Iris pigment epithelial cell (primary cell): ENCODE measurements around the gene ABCA2.

Experiments used
- DNase-seq: peaks from one replicate; pipeline ENCODE4 v3.0.0-alpha.2; 2011; ENCODE audit warnings: low read depth

The ABCA2 gene

DNA sequence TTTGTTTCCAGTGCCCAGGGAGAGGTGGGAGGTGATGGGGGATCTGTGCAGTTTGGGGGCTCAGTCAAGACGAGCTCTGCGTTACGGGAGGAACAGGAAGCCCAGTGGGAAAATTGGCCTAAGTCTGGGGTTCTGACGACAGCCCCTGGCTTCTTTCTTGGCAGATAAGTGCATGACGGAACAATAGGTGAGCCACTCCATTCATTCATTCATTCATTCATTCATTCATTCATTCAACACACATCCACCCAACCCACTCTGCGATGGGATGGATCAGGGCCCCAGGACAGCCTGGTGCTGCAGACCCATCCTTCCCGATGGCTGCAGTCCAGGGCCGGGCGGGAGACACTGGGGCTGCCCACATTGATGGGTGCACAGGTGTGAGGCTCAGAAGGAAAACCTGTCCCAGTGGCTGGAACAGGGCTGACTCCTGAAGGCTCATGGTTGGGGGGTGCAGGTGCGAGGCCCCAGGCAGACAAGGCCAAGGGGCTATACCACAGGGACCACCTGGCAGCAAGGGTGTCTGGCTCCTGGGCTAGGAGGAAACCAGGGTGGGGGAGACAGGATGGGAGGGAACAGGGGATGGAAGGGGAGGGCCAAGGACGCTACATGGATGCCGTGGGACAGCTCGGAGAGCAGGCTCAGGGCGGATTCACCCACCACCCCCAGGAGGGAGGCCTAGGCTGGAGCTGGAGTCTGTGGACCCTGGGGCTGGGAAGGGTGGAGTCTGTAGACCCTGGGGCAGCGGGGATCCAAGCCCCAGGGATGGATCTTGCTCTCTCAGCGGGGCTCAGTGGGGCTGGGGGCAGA is 47.2 kb downstream of the ABCA2 start:
- no peak for DNase-seq

DNA sequence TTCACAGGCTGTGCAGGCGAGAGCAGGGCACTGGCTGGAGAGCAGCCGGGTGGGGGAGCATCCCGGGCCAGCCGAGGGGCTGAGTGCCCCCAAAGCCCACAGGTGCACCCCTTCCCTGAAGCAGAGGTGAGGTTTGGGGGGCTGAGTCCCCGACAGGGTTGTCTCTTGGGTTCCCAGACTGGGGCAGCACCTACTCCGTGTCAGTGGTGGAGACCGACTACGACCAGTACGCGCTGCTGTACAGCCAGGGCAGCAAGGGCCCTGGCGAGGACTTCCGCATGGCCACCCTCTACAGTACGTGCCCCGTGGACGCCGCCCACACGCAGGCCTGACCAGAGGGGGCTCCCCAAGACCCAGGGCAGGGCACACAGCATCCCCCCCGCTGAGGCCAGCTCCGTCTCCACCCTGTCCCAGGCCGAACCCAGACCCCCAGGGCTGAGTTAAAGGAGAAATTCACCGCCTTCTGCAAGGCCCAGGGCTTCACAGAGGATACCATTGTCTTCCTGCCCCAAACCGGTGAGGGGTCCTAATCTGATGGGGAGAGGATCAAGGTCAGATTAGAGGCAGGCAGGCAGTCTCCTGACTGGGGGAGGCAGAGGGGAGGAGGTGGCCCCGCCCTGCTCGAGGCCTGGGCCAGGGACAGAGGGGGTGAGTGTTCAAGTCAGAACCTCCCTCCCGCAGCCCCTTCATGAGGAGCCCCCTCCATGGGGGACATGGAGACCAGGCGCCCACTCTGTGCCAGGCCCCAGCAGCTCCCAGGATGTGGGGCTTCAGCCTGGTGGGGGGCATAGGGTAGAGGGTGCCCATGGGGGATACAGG is 48.1 kb downstream of the ABCA2 start:
- DNase-seq = no peak

DNA sequence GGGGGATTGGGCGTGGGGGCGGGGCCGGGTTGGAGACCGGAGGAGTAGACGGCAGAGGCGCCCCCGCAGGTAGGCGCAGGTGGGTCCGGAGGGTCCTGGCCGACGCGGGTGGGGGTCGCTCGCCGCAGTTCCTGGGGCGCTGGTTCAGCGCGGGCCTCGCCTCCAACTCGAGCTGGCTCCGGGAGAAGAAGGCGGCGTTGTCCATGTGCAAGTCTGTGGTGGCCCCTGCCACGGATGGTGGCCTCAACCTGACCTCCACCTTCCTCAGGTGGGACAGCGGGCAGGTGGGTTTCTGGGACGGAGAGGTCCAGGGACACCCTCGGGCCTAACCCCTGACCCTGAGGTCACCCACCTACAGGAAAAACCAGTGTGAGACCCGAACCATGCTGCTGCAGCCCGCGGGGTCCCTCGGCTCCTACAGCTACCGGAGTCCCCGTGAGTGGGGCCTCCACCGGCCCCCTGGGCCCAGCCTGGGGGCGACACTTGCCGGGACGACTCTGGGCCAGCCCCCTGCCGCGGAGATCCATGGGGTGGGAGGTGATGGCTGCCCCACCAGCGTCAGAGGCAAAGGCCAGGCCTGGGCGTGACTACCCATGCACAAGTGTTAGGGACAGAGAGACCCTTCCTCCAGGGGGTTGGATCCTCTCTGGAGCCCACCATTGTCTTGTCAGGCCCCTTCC is 49.0 kb downstream of the ABCA2 start:
- no peak for DNase-seq

DNA sequence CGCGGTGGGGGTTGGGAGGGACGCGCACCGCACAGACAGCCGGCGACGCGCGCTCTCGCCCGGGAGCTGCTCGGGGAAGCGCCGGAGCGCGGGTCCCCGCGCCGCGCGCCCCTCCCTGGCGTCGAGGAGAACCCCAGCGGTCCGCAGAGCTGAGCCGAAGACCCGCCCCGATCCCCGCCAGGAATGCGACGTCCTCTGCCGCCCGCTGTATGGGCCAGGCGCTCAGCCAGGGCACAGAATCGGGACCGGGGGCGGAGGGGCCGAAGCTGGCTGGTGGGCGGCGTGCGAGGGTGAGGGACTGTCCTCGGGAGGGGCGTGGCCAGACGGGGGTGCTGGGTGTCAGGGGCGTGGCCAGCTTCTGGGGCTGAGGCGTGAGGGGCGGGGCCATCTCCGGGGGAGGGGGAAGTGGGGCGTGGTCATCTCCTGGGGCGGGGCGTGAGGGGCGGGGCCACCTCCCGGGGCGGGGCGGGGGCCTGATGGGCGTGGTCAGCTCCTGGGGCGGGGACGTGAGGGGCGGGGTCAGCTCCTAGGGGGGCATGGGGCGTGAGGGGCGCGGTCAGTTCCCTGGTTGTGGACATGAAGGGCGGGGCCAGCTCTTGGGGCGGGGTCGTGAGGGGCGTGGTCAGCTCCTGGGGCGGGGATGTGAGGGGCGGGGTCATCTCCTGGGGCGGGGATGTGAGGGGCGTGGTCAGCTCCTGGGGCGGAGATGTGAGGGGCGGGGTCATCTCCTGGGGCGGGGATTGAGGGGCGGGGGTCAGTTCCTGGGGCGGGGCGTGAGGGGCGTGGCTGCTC is 49.8 kb downstream of the ABCA2 start:
- DNase-seq = peak; percentile 61

DNA sequence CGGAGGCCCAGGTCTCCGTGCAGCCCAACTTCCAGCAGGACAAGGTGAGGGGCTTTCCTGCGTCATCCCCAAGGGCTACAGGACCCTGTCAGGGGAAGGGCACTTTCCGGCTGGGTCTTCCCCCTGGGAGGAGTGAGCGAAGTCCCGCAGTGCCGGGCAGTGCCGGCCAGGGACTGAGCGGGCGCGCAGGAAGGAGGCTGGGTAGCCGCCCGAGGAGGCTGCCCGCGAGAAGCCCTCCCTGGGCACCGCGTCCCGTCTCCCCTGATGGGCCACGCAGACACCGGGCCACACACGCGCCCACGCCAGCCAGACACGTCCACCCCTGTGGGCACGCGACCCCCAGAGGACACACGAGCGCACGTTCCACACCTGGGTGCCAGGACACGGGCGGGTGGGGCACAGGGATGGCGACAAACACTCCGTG is 50.4 kb downstream of the ABCA2 start:
- DNase-seq = no peak

DNA sequence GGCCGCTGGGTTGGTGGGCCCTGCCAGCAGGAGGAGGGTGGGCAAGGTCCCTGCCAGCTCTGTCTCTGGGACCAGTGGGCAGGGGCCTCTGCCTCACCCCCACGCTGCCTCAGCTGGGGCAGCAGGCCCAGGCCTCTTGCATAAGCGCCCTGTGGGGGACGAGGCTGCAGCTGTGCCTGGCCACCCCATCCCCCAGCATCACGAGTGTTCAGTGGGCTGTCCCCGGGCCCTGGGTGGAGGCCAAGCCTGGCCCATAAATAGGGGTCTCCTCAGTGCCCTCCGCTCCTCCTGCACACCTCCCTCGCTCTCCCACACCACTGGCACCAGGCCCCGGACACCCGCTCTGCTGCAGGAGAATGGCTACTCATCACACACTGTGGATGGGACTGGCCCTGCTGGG is 50.8 kb downstream of the ABCA2 start, which contains the start of gene PTGDS:
TSS of gene PTGDS (plus strand) at position 282 of the 400 bp plus-strand sequence. CDS start at position 357, 75 bp downstream.
- peak; percentile 32 for DNase-seq

DNA sequence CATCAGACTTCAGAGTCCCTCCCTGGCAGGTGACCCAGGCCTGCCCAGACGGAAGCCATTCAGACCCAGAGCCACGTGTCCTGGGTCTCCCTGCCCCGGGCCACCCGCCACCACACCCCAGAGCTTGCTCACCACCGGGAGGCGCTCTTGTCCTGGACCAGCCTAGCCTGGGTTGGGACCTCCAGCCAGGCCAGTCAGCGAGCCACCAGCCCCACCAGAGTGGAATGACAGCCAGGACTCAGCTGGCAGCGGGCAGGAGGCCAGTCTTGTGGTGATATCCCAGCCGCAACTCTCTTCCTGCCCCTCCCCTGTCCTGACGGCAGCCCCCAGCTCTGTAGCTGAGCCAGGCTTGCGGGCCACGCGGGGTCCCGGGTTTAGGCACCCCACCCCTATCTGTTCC is 52.4 kb downstream of the ABCA2 start:
- no peak for DNase-seq

DNA sequence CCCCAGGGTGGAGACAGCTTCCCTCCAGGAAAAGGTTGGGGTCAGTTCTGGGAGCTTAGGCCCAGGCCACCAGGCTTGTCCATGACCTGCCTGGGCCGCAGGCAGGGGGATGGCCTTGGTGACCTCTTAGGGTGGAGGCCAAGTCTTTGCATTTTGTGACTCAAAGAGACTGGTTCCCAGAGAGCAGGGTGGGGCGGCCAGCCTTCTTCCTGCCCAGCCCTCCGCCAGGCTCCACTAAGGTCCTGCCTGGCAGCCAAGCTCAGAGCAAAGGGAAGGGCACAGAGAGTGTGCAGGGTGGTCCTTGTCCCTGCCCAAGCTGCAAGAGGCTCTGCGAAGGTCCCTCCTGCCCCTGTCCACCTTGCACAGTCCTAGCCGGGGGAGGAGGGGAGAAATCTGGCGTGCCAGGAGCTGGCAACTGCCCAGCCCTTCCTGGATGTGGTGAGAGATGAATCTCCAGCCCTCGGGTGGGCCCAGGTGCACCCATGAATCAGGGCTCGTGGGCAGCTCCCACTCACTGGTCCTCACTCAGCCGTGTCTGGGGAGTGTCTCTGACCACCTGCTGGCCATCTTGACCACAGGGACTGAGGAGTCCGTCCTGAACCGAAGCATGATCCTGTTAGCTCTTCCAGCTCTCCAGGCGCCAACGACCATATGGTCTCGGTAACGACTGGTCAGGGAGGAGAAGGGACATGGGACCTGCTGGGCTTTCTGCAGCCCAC is 53.1 kb downstream of the ABCA2 start:
- no peak for DNase-seq

DNA sequence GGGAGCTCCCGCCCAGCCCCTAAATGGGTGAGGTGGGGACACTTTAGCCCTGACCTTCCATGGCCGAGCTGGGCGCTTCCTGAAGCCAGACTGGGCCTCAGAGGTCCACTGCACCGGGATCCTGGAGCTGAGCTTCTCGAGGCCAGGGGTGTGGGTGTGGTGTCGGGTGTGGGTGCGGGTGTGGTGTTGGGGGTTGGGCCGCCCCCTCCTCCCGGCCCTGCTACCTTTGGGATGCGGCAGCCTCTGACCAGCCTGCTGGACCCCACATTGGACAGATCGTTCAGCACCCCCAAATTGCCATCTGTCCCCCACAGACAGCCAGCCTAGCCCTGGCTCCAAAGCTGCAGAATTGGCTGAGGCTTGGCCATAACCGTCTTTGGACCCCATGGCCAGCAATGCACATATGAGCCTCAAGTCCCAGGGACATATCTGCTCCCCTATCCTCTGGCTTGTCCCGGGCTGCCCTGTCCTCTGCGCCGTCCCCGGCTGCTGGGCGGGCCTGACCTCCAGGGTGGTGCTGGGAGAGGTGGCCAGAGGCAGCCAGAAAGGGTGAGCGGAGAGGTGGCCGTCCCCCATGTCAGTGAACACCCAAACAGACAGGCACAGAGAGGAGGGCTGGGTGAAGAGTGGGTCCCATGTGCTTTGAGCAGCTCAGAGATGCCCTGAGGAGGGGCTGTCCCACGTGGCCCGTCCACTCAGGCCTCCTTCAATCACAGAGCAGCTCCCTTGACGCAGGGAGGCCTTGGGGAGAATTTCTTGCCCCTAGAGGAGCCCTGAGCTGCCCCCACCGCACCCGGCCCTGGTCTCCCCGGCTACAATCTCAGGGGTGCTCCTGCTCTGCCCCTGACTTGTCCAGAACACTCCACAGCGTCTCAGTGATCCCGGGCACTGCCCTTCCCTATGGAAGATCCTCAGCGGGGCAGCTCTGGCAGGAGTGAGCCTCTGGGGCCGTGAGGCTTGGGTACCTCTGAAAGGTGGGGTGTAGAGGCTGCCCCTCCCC is 54.1 kb downstream of the ABCA2 start:
- no peak for DNase-seq

DNA sequence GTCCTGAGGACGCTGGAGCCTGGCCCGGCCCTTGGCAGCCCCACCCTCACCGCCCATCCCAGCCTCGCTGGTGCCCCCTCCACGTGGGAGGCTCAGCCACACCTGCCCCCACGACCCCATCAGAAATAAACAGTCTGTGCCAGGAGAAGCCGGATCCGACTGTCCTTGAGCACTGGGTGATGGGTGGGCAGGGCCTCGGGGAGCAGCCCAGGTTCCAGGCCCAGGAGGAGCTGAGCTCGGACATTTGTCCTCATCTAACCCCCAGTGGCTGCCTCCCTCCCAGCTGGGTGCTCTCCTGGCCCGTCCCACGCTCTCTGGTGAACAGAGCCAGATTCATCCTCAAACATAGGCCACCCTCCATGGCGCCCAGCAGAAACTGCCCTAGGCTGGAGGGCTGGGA is 55.3 kb downstream of the ABCA2 start:
- DNase-seq = no peak

DNA sequence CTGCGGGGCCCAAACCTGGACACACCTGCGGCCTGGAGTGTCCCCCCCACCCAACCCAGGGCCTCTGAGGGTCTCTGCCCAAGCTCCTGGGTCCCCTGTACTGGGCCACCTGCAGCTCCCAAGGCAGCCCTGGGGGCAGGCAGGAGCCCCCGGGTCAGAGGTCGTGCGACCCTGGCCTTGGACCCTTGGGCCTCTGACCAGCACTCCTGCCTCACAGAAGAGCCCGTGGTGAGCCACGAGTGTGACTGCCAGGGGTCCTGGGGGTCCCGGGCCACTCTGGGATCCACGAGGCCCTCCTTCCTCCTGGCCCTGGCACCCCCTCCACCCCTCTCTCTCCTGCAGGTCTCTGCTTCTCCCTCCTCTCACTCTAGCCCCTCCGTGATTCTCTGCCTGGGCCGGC is 55.7 kb downstream of the ABCA2 start:
- no peak for DNase-seq

DNA sequence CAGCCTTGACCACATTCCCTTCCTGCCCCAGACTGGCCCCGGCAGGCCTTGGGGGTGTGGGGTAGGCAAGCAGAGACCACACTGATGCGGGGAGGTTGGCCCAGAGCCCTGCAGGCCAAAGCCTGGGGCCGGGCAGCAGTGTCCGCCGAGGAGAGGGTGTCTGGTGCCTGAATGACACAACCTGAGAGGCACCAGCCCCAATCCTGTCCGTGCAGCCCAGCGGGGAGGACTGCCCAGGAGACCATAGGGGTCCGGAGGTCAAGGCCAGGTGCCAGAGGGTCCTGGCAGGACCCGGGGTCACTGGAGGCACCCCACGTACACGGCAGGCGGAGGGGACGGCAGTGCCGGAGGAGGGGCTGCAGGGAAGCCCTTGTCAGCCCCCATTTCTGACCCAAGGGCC is 56.3 kb downstream of the ABCA2 start:
- no peak for DNase-seq

DNA sequence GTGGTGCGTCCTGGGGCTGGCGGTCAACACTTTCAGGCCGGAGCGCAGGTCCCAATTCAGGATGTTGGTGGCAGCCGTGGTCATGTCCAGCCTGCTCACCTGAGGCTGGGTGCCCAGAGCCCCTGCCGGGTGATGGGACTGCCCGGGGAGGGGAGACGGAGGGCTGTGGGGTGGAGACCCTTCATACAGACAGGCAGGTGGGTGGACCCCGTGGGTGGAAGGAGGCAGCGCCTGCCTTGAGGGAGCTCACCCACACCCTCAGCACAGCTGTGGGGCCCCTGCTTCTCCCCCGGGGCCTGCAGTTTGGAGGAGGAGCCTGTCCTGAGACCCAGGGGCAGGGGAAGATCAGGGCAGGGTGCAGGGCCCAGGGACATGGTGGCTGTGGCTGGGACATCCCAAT is 57.7 kb downstream of the ABCA2 start:
- no peak for DNase-seq

DNA sequence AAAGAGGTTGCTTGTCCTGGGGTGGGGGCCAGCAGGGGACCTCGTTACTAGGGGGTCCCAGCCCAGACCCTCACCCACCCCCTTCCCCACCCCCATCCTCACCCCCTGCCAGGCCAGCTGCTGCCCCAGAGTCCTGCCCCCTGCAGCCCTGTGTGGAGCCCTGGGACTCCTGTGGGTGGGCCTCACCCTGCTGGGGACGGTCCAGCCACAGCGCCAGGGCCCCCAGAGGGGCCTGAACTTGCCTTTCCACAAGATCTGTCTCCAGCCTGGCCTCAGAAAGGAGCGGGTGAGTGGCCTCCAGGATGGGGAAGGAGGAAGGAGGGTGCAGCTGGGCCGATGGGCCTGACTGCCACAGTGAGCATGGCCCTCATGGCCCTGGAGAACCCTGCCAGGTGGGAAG is 58.3 kb downstream of the ABCA2 start:
- no peak for DNase-seq

DNA sequence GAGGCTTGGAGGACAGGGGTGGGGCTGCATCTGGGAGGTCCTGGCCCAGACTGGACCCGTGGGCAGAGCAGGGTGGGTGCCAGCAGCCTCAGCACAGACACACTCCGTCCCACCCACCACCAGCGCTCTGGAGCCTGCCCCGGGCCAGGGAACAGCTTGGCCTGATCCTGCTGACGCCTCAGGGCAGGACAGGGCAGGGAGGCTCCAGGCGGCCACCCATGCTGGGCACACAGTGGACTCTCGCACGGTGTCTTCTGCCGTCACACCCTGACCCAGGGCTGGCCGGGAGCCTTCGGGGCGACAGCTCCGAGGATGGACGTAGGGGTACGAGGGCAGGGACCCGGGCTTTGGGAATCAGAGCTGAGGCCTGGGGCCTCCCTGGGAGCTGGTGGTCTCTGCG is 58.9 kb downstream of the ABCA2 start:
- no peak for DNase-seq

DNA sequence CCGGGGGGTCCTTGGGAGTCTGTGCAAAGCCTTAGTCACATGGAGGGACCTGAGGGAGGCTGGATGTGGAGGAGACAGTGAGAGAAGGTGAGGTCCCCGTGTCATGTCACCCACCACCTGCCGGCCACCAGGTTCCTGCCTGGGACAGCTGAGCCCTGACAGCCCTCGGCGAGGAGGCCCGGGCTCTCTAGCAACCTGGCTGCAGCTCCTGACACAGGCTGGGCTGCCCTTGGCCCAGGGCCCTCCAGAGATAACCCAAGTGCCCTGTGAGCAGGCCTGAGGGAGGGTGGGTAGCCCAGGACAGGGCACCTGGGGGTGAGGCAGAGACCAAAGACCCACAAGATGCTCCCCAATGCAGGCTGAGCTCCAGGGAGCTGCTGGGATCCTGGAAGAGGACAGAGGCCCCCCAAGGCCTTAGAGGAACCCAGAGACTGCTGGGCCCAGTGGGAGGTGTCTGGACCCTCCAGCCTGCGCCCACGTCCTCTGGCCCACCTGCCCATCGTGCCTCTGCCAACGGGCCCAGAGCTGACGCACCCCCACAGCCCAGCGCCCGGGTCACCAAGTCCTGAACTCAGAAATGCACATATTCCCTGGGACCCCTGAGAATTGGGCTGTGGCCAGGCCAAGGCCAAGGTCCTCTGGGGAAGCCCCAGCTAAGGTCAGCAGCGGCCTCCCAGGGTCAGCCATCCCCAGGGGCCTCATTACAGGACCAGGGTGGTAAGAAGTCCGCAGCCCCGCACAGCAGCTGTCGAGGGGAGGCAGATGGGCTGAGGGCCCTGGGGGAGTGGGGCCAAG is 59.5 kb downstream of the ABCA2 start:
- DNase-seq = no peak

DNA sequence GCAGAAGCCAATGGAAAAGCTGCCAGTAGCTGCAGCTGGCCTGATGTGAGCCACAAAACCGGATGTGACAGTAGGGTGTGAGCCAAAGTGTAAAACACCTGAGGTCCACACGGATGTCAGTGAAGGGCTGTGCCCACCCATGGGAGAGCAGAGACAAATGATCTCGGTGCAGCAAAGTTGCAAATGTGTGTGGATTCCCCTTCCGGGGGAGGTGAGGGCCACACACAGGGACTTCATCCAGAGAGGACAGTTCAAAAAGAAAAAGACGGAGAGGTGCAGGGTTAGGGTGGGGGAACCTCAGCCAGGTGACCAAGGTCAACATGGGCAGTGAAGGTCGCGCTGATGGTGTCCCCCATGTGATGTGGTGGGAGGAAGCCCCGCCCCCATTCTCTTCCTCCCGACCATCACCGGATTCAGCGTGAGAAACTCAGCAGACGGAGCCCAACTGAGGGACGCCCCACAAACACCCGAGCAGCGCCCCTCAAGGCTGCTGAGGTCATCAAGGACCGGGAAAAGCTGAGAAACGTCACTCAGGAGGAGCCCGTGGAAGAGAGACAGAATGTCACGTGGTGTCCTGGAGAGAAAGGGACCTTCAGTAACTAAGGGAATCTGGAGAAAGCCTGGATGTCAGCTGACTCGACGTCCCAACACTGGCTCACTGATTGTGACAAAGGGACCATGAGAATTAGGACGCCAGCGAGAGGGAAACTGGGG is 62.1 kb downstream of the ABCA2 start:
- no peak for DNase-seq

DNA sequence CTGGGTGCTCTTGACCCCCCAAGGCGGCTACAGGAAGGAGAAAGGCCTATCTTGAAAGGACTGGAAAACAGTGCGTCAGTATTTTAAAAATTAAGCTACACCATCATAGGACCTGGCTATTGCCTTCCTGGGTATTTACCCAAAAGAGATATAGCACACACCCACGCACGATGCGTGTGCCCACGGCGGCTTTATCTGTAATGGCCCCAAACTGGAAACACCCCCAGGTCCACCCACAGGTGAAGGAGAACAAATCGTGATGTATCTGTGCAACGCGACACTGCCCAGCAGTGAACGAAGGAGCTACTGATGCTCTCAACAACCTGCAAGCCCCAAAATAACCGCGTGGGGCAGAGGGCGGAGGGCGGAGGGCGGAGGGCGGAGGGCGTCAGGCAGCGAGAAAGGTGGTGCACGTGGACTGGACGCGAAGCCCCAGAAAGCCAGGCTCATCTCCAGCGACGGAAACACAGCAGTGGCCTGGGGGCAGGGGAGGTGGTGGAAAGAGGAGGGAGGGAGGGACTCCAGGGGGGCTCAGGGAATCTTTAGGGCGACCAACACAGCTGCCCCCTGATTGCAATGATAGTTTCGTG is 63.1 kb downstream of the ABCA2 start:
- no peak for DNase-seq
